GM12891 (cell line): ENCODE data around the gene CEMIP. TPM values are rescaled to one million over a fixed set of nuclear protein-coding genes. Genes with fewer than 3 reads are reported as not detected.

ENCODE experiments used
- DNase-seq: peaks from one replicate; pipeline ENCODE4 v3.0.0; 2011; ENCODE audit warnings: low spot score; ENCODE audit not compliant: insufficient read length
- FAIRE-seq: peaks from 2 replicates; lab custom pipeline; 2011; peaks lifted over from hg19 to GRCh38; lab: Jason Lieb, UNC
- PAX5 ChIP-seq: IDR thresholded peaks from 2 replicates; pipeline ENCODE4 v1.6.1; 2011; ENCODE audit warnings: low read length, moderate library complexity, mild to moderate bottlenecking; ENCODE audit not compliant: insufficient read depth, severe bottlenecking
- POLR2A ChIP-seq: IDR thresholded peaks from 2 replicates; pipeline ENCODE4 v1.6.1; 2011; ENCODE audit warnings: low read depth, low read length, control low read depth
- POLR2AphosphoS5 ChIP-seq: IDR thresholded peaks from 2 replicates; pipeline ENCODE4 v1.6.1; 2011; ENCODE audit warnings: low read depth, low read length, control low read depth
- POU2F2 ChIP-seq: IDR thresholded peaks from 2 replicates; pipeline ENCODE4 v1.6.1; 2011; ENCODE audit warnings: low read depth, mild to moderate bottlenecking, control low read depth, low read length, moderate library complexity
- SPI1 ChIP-seq: IDR thresholded peaks from 2 replicates; pipeline ENCODE4 v1.6.1; 2011; ENCODE audit warnings: low read depth, low read length, control low read depth
- TAF1 ChIP-seq: IDR thresholded peaks from 2 replicates; pipeline ENCODE4 v1.6.1; 2011; ENCODE audit warnings: low read depth, low read length, control low read depth
- polyA plus RNA-seq: library from polyadenylated mRNA; unstranded; fragments of >200 nt; gene quantifications from one replicate; pipeline ENCODE4 v1.2.1, GENCODE V29; 2012; ENCODE audit warnings: low read depth, missing spikeins, inconsistent platforms; ENCODE audit not compliant: missing spikeins

Gene CEMIP
- polyA plus RNA-seq = 0.36 TPM

DNA sequence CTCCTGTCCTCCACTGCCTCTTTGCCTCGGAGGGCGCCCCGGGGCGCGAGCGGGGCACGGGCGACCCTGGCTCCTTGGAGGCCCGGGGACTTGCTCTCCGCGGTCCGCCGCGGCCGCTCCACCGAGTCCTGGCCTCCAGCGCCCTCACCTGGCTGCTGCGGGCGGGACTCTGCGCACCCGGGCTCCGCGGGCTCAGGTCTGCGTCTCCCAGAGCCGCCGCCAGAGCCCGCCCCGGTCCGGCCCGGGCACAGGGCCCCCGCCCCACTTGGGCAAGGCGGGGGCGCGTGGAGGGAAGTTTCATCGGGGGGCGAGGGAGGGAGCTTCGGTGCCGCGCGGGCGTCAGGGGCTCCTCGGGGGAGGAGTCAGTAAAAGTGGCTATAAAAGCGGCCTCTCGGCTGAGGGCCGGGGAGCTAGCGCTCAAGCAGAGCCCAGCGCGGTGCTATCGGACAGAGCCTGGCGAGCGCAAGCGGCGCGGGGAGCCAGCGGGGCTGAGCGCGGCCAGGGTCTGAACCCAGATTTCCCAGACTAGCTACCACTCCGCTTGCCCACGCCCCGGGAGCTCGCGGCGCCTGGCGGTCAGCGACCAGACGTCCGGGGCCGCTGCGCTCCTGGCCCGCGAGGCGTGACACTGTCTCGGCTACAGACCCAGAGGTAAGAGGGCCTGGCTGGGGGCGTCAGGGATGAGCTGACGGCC is at the start of gene CEMIP:
CEMIP (plus strand) TSS at position 407 of the 694 bp plus-strand sequence. CDS start 94,510 bp downstream, outside the sequence.
- FAIRE-seq (no peak), DNase-seq (peak; percentile 76)
- no peak for TF ChIP-seq TAF1
- no peak for TF ChIP-seq PAX5
- TF ChIP-seq POU2F2 = no peak
- no peak for TF ChIP-seq SPI1

DNA sequence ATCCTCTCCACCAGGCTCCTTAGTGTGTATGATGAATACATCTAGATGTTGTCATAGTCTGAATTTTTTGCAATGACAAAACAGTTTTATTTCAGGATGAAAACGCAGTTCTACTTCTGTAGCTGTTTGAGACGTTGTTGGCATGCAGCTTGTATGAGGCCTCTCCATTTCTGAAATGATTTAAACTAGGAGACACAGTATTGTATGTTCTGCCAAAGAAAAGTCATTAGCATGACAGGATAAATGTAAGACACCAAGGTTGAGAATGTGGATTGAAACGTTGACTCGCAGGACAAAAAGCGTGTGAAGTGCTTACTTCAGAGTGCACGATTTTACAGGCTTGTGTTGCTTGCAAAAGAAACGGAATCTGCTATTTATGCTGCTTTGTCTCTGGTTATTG is 48.8 kb upstream of the CEMIP start:
- DNase-seq (no peak), FAIRE-seq (no peak)
- TF ChIP-seq PAX5 (no peak), SPI1 (no peak), POU2F2 (no peak), TAF1 (no peak)

- TF ChIP-seq SPI1 = no peak
- no peak for TF ChIP-seq PAX5
- no peak for TF ChIP-seq POLR2A
- no peak for FAIRE-seq
- no peak for DNase-seq
Observed at GRCh38 chr15:80730926-80731325, 48.2 kb upstream of the CEMIP start.

GRCh38 chr15:80732167-80732566 is 47.0 kb upstream of the CEMIP start:
- TF ChIP-seq TAF1 = no peak
- no peak for DNase-seq
- no peak for FAIRE-seq

DNA sequence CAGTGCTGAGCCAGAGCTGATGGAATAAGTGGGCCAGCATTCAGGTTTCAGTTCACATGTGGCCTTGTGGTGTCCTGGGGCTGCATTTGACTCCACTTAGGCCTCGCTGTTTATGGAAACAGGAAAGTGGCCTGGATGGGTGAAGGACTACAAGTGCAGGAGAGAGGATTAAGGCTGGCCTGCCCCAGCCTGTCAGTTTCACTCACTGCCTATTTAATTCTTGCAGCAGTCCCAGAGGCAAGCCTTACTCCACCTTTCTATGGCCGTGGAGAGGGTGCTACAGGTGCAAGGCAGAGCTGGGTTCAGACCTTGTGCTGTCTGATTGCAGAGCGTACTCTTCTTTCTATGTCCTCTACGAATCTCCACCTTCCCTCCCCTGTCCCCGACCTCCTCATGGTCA is 46.4 kb upstream of the CEMIP start:
- TF ChIP-seq TAF1 = no peak
- no peak for TF ChIP-seq POU2F2
- TF ChIP-seq PAX5 = no peak
- no peak for TF ChIP-seq POLR2A
- TF ChIP-seq POLR2AphosphoS5 = no peak
- no peak for TF ChIP-seq SPI1
- no peak for FAIRE-seq
- no peak for DNase-seq

GRCh38 chr15:80733460-80733859 is 45.7 kb upstream of the CEMIP start:
- no peak for TF ChIP-seq POLR2AphosphoS5
- TF ChIP-seq SPI1 = no peak
- TF ChIP-seq PAX5 = no peak
- no peak for TF ChIP-seq TAF1
- no peak for TF ChIP-seq POU2F2
- no peak for TF ChIP-seq POLR2A
- DNase-seq = no peak
- no peak for FAIRE-seq

DNA sequence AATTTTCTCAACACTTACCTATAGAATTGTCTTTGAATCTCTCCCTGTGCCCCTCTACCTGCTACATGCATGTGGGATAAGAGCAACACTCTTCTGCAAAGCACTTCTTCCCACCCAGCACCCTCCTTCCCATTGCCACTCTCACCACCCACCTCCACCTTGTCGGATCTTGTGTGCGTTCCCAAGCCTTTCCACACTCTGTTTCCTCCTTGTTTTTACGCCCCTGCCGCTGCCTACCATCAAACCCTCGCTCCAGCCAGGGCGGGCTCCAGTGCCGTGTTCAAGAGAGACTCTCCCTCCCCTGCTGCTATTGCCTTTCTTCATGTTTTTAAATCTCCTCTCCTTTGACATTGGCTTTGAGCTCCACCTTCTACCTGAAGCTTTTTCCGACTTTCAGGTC is 43.8 kb upstream of the CEMIP start:
- DNase-seq (no peak), FAIRE-seq (no peak)

GRCh38 chr15:80736560-80736959 is 42.6 kb upstream of the CEMIP start:
- FAIRE-seq = no peak
- no peak for DNase-seq
- no peak for TF ChIP-seq PAX5

More for the DNA sequence above, 43.8 kb upstream of the CEMIP start:
- TF ChIP-seq PAX5 (no peak), POLR2AphosphoS5 (no peak), POLR2A (no peak), POU2F2 (no peak), TAF1 (no peak), SPI1 (no peak)

DNA sequence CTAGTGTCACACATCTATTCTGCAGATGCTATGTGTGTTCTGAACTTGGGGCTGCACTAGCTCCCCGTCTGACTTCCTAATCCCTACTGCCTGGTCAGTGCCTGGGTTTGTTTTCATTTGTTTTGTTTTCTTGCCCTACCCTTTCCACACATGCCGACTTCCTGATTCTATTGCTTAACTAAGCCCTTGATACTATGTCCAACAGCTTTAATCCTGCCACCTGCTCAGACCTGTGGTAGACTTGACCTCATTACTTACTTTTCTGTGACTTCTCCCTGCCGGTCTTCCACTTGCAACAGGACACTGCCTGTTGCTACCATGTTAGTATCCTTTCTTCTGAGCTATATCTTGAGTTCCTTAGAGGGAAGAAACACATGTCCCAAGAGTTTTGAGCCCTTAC is 39.3 kb upstream of the CEMIP start:
- no peak for FAIRE-seq
- DNase-seq = no peak
- no peak for TF ChIP-seq TAF1
- no peak for TF ChIP-seq PAX5
- no peak for TF ChIP-seq SPI1
- TF ChIP-seq POLR2A = no peak
- no peak for TF ChIP-seq POLR2AphosphoS5
- no peak for TF ChIP-seq POU2F2

DNA sequence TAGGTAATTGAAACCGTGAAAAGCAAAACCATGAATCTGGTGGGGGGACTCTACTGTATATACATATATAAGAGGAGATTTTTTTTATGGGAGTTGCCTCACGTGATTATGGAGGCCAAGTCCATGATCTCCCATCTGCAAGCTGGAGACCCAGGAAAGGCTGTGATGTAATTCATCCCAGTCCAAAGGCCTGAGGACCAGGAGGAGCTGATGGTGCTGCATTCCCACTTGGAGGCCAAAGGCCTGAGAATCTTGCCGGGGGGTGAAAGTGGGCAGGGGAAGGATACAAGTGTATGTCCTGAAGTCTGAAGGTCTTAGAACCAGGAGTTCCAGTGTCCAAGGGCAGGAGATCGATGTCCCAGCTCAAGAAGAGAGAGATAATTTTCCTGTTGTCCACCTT is 37.1 kb upstream of the CEMIP start:
- no peak for TF ChIP-seq POLR2AphosphoS5
- no peak for TF ChIP-seq POU2F2
- TF ChIP-seq TAF1 = no peak
- TF ChIP-seq SPI1 = no peak
- TF ChIP-seq PAX5 = no peak
- TF ChIP-seq POLR2A = no peak
- no peak for DNase-seq
- no peak for FAIRE-seq
